Measurements from ENCODE around the gene OMP.

Gene OMP

DNA sequence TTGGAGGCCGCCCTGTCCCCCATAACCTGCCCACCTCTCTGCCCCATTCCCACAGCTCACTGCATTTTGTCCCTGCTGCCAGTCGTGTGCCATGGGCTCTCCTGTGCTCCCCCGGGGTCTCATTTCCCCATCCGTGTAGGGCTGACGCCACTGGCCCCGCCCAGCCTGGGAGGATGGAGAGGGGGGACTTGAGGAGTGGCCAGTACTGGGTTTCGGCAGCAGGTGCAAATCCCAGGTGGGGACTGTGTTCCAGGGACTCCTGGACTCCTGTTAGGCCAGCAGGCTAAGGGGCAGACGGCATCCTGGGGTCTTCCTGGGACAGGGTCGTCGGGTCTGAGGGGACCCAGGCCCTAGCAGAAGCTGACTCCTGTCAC is 24.2 kb downstream of the OMP start:
- Histone ChIP-seq H3K4me1 (ENCODE audit: control insufficient read depth in 1 of 2, insufficient read depth in 2 of 2, low read length in 2 of 2) (peaks cover 5 to 9% of the 10 kb centered on the region in 2 donors), H3K36me3 (ENCODE audit: control insufficient read depth in 1 of 2, insufficient read depth in 2 of 2, low read length in 2 of 2) (peaks cover 3 to 22% of the 10 kb centered on the region in 2 donors), H3K27me3 (ENCODE audit: low read depth, low read length) (no peaks in the 10 kb centered on the region), H3K9me3 (ENCODE audit: control insufficient read depth in 1 of 2, low read length in 2 of 2) (no peaks in the 10 kb centered on the region), H3K4me3 (ENCODE audit: low read depth in 1 of 2, low read length in 2 of 2) (peak overlapping the region; percentile 57 to 64), H3K27ac (ENCODE audit: low read length) (no peak overlapping the region)

DNA sequence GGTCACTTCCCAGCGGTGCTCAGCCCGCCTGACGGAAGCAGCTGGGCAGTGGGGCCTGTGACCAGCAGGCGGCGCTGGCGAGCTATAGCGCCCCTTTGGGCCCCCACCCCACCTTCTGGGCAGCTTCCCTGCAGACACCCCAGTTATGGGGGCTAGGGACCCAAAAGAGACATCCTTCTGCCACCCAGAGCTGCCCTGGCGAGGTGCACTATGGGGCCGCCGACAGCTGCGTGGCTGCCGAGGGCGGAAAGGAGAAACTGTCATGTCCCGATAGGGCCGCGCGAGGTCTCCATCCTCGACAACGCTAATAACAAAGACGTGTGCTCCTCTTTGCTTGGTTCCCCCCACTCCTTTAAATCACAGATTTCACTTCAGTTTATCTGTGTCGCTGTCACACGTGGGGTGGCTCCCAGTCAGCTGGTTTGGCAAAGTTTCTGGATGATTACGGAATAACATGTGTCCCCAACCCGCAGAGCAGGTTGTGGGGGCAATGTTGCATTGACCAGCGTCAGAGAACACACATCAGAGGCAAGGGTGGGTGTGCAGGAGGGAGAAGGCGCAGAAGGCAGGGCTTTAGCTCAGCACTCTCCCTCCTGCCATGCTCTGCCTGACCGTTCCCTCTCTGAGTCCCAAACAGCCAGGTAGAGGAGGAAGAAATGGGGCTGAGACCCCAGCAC is 24.7 kb downstream of the OMP start:
- no peak overlapping the region for H3K27ac ChIP-seq (ENCODE audit: low read length)
- H3K27me3 ChIP-seq (ENCODE audit: low read depth, low read length), result no peaks in the 10 kb centered on the region
- peak overlapping the region; percentile 57 to 64 for H3K4me3 ChIP-seq (ENCODE audit: low read depth in 1 of 2, low read length in 2 of 2)
- peaks cover 5 to 9% of the 10 kb centered on the region in 2 donors for H3K4me1 ChIP-seq (ENCODE audit: control insufficient read depth in 1 of 2, insufficient read depth in 2 of 2, low read length in 2 of 2)
- H3K36me3 ChIP-seq (ENCODE audit: control insufficient read depth in 1 of 2, insufficient read depth in 2 of 2, low read length in 2 of 2), result peaks cover 0 to 20% of the 10 kb centered on the region in 2 donors
- no peaks in the 10 kb centered on the region for H3K9me3 ChIP-seq (ENCODE audit: control insufficient read depth in 1 of 2, low read length in 2 of 2)

DNA sequence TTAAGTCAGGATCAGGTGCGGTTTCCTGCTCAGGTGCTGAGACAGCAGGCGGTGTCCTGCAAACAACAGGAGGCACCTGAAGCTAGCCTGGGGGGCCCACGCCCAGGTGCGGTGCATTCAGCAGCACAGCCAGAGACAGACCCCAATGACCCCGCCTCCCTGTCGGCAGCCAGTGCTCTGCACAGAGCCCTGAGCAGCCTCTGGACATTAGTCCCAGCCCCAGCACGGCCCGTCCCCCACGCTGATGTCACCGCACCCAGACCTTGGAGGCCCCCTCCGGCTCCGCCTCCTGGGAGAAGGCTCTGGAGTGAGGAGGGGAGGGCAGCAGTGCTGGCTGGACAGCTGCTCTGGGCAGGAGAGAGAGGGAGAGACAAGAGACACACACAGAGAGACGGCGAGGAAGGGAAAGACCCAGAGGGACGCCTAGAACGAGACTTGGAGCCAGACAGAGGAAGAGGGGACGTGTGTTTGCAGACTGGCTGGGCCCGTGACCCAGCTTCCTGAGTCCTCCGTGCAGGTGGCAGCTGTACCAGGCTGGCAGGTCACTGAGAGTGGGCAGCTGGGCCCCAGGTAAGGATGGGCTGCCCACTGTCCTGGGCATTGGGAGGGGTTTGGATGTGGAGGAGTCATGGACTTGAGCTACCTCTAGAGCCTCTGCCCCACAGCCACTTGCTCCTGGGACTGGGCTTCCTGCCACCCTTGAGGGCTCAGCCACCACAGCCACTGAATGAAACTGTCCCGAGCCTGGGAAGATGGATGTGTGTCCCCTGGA is 25.5 kb downstream of the OMP start, which contains the start of gene MYO7A:
Gene MYO7A, plus strand, starts transcription at position 327 of the 772 bp plus-strand sequence. CDS start 2,389 bp downstream, outside the sequence.
- H3K27ac ChIP-seq (ENCODE audit: low read length), result no peak within 1 kb of the TSS
- H3K36me3 ChIP-seq (ENCODE audit: control insufficient read depth in 1 of 2, insufficient read depth in 2 of 2, low read length in 2 of 2), result peaks cover 0 to 13% of the 10 kb centered on the region in 2 donors
- no peaks in the 10 kb centered on the region for H3K27me3 ChIP-seq (ENCODE audit: low read depth, low read length)
- H3K4me3 ChIP-seq (ENCODE audit: low read depth in 1 of 2, low read length in 2 of 2), result peak within 1 kb of the TSS; percentile 57 to 64
- H3K9me3 ChIP-seq (ENCODE audit: control insufficient read depth in 1 of 2, low read length in 2 of 2), result no peaks in the 10 kb centered on the region
- H3K4me1 ChIP-seq (ENCODE audit: control insufficient read depth in 1 of 2, insufficient read depth in 2 of 2, low read length in 2 of 2), result peaks cover 5 to 9% of the 10 kb centered on the region in 2 donors

DNA sequence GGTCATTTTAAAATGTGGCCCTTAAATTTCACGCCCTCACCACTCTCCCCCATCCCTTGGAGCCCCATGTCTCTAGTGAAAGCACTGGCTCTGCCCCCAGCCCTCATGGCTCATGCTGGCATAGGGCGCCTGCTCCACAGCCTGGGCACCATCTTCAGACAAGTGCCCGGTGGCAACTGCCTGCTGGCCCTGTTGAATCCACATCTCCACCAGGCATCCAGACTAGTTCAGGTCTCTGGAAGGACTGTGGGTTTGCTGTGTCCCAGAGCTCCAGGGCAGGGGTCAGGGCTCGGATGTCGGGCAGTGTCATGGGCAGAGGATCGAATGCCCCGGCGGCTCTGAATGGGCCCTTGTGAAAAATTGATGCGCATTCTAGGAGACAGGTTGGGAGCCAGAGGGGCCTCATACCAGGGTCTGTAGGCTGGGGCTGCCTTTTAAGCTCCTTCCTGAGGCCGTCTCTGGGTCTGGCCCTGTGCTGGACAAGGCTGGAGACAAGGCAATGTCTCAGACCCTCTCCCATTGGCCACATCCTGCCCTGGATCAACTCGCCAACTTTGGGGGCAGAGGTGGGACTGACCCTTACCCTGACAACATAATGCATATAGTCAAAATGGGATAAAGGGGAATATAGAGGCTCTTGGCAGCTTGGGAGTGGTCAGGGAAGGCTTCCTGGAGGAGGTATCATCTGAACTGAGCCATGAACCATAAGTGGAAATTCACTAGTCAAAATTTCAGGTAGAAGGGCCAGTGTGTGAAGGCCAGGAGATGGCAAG is 26.6 kb downstream of the OMP start:
- H3K4me3 ChIP-seq (ENCODE audit: low read depth in 1 of 2, low read length in 2 of 2), result no peak overlapping the region
- H3K36me3 ChIP-seq (ENCODE audit: control insufficient read depth in 1 of 2, insufficient read depth in 2 of 2, low read length in 2 of 2), result peaks cover 0 to 1% of the 10 kb centered on the region in 2 donors
- no peaks in the 10 kb centered on the region for H3K9me3 ChIP-seq (ENCODE audit: control insufficient read depth in 1 of 2, low read length in 2 of 2)
- no peak overlapping the region for H3K27ac ChIP-seq (ENCODE audit: low read length)
- no peaks in the 10 kb centered on the region for H3K27me3 ChIP-seq (ENCODE audit: low read depth, low read length)
- peaks cover 5 to 9% of the 10 kb centered on the region in 2 donors for H3K4me1 ChIP-seq (ENCODE audit: control insufficient read depth in 1 of 2, insufficient read depth in 2 of 2, low read length in 2 of 2)

DNA sequence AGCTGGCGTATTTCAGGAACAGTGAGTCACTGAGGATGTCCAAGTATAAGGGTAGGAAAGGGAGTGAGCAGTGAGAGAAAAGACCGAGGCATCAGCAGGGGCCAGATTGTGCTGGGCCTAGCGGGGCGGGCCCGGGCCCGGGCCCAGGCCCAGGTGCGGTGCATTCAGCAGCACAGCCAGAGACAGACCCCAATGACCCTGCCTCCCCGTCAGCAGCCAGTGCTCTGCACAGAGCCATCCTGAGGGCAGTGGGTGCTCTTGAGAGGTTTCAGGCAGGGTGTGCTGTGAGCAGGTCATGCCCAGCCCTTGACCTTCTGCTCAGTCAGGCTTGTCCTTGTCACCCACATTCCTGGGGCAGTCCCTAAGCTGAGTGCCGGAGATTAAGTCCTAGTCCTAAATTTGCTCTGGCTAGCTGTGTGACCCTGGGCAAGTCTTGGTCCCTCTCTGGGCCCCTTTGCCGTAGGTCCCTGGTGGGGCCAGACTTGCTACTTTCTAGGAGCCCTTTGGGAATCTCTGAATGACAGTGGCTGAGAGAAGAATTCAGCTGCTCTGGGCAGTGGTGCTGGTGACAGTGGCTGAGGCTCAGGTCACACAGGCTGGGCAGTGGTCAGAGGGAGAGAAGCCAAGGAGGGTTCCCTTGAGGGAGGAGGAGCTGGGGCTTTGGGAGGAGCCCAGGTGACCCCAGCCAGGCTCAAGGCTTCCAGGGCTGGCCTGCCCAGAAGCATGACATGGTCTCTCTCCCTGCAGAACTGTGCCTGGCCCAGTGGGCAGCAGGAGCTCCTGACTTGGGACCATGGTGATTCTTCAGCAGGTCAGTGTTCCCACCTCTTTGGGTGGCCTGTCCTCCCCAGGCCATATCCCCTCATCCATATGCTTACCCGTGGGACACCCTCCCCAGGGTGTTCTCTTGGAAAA is 27.5 kb downstream of the OMP start:
- no peaks in the 10 kb centered on the region for H3K27me3 ChIP-seq (ENCODE audit: low read depth, low read length)
- no peak overlapping the region for H3K4me3 ChIP-seq (ENCODE audit: low read depth in 1 of 2, low read length in 2 of 2)
- H3K36me3 ChIP-seq (ENCODE audit: control insufficient read depth in 1 of 2, insufficient read depth in 2 of 2, low read length in 2 of 2), result no peaks in the 10 kb centered on the region
- H3K9me3 ChIP-seq (ENCODE audit: control insufficient read depth in 1 of 2, low read length in 2 of 2), result no peaks in the 10 kb centered on the region
- peaks cover 5 to 9% of the 10 kb centered on the region in 2 donors for H3K4me1 ChIP-seq (ENCODE audit: control insufficient read depth in 1 of 2, insufficient read depth in 2 of 2, low read length in 2 of 2)
- no peak overlapping the region for H3K27ac ChIP-seq (ENCODE audit: low read length)

DNA sequence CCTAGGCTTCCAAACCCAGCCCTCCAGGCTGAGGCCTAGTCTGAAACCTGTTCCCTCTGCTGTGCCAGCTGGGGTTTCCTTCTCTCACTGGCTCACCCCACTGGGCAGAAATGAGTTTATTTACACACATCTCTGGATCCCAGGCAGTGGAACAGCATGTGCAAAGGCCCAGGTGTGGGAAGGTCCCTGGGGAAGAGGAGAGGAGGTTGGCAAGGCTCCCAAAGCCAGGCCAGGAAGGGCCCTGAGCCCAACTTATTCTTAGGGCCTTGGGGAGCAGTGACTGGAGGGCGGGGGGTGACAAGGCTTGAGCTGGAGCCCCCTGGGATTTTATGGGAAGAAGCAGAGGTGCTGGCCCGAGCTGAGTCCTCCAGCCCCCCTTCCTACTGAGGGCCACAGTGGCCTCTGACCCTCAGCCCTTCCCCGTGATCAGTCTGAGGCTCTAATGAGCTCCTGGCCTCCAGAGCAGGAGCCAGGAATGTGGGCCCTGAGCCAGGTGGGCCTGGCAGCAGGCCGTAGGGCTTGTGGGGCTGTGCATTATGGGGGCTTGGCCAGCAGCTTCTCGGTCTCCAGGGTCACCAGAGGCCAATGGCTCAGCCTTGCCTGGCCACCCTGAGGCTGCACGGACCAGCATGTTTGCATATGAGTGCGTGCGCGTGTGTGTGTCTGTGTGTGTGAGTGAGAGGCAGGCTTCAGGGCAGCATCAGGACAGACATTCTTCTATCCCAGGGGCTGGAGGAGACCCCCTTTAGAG is 28.3 kb downstream of the OMP start:
- Histone ChIP-seq H3K27ac (ENCODE audit: low read length) (no peak overlapping the region), H3K4me1 (ENCODE audit: control insufficient read depth in 1 of 2, insufficient read depth in 2 of 2, low read length in 2 of 2) (peaks cover 5 to 9% of the 10 kb centered on the region in 2 donors), H3K36me3 (ENCODE audit: control insufficient read depth in 1 of 2, insufficient read depth in 2 of 2, low read length in 2 of 2) (no peaks in the 10 kb centered on the region), H3K4me3 (ENCODE audit: low read depth in 1 of 2, low read length in 2 of 2) (no peak overlapping the region), H3K27me3 (ENCODE audit: low read depth, low read length) (no peaks in the 10 kb centered on the region), H3K9me3 (ENCODE audit: control insufficient read depth in 1 of 2, low read length in 2 of 2) (no peaks in the 10 kb centered on the region)

DNA sequence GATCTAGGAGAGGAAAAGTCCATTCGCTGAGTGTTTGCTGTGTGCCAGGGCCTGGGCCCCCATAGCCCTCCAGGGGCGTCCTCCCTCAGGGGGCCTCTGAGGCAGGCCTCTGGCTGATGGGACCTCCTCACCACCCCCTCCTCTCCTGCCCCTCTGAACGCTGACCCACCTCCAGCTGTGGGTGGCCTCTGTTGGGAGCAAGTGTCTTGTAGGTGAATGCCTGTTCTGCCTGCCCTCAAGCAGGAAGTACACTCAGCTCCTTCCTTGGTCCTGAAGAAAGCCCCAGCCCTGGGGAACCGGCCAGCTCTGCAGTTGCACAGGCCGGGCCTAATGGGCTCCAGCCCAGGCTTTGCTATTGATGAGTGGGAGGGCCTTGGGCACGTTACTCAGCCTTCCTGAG is 28.9 kb downstream of the OMP start:
- Histone ChIP-seq H3K27ac (ENCODE audit: low read length) (no peak overlapping the region), H3K36me3 (ENCODE audit: control insufficient read depth in 1 of 2, insufficient read depth in 2 of 2, low read length in 2 of 2) (no peaks in the 10 kb centered on the region), H3K27me3 (ENCODE audit: low read depth, low read length) (no peaks in the 10 kb centered on the region), H3K4me3 (ENCODE audit: low read depth in 1 of 2, low read length in 2 of 2) (no peak overlapping the region), H3K9me3 (ENCODE audit: control insufficient read depth in 1 of 2, low read length in 2 of 2) (no peaks in the 10 kb centered on the region), H3K4me1 (ENCODE audit: control insufficient read depth in 1 of 2, insufficient read depth in 2 of 2, low read length in 2 of 2) (peaks cover 5 to 9% of the 10 kb centered on the region in 2 donors)

DNA sequence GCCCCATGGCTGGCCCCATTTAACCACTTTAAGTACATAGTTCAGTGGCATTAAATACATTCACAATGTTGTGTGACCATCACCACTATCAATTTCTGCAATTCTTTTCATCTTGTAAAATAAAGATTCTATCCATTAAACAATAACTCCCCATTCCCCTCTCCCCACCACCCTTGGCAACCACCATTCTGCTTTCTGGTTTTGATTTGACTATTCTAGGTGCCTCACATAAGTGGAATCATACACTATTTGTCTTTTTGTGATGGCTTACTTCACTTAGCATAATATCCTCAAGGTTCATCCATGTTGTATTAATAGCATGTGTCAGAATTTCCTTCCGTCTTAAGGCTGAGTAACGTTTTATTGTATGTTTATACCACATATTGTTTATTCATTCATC is 32.4 kb downstream of the OMP start:
- H3K27ac ChIP-seq (ENCODE audit: low read length), result no peak overlapping the region
- H3K27me3 ChIP-seq (ENCODE audit: low read depth, low read length), result no peaks in the 10 kb centered on the region
- no peak overlapping the region for H3K4me3 ChIP-seq (ENCODE audit: low read depth in 1 of 2, low read length in 2 of 2)
- H3K36me3 ChIP-seq (ENCODE audit: control insufficient read depth in 1 of 2, insufficient read depth in 2 of 2, low read length in 2 of 2), result no peaks in the 10 kb centered on the region
- H3K9me3 ChIP-seq (ENCODE audit: control insufficient read depth in 1 of 2, low read length in 2 of 2), result no peaks in the 10 kb centered on the region
- H3K4me1 ChIP-seq (ENCODE audit: control insufficient read depth in 1 of 2, insufficient read depth in 2 of 2, low read length in 2 of 2), result no peaks in the 10 kb centered on the region

DNA sequence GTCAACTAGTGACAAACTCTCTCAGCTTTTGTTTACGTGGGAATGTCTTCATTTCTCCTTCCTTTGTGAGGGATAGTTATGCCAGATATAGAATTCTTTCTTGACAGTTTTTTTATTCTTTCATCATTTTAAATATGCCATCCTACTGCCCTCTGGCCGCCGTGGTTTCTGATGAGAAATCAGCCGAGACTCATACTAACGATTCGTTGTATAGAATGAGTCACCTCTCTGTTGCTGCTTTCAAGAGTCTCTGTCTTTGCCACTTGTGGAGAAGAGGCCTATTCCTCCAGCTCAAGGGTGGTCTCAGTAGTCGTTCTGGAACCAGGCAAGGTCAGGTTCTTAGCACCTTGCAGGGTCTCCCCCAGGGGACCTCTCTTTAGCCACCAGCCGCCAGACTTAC is 33.4 kb downstream of the OMP start:
- Histone ChIP-seq H3K4me1 (ENCODE audit: control insufficient read depth in 1 of 2, insufficient read depth in 2 of 2, low read length in 2 of 2) (no peaks in the 10 kb centered on the region), H3K9me3 (ENCODE audit: control insufficient read depth in 1 of 2, low read length in 2 of 2) (no peaks in the 10 kb centered on the region), H3K27ac (ENCODE audit: low read length) (no peak overlapping the region), H3K36me3 (ENCODE audit: control insufficient read depth in 1 of 2, insufficient read depth in 2 of 2, low read length in 2 of 2) (no peaks in the 10 kb centered on the region), H3K27me3 (ENCODE audit: low read depth, low read length) (no peaks in the 10 kb centered on the region), H3K4me3 (ENCODE audit: low read depth in 1 of 2, low read length in 2 of 2) (no peak overlapping the region)

DNA sequence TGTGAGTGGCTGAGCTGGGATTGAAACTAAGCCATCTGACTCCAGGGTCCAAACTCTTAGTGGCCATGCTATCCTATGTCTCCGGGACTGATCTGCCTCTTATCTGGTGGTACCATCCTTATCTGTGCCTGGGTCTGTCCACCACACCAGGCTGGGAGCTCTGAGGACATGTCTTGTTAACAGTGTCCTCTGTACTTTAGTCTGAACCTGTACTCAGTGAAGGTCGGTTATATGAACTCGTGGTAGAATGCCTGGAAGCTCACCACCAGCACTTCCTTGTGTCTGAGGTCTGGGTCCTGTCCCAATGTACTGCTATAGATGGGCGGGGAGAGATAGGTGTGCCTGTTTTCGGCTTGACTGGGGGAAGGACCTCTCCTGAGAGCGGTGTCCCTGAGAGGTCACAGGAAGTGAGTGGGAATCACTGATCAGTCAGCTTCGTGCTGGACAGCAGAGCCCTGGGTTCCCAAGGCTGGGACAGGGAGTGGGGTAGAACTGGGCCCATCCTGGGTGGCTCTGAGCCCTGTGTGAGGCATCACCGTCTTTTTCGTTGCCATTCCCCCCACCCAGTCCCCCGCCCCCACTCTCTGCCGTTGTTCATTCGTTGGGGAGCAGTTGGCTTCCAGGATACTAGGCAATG is 34.3 kb downstream of the OMP start:
- Histone ChIP-seq H3K36me3 (ENCODE audit: control insufficient read depth in 1 of 2, insufficient read depth in 2 of 2, low read length in 2 of 2) (no peaks in the 10 kb centered on the region), H3K9me3 (ENCODE audit: control insufficient read depth in 1 of 2, low read length in 2 of 2) (no peaks in the 10 kb centered on the region), H3K27ac (ENCODE audit: low read length) (no peak overlapping the region), H3K4me3 (ENCODE audit: low read depth in 1 of 2, low read length in 2 of 2) (no peak overlapping the region), H3K27me3 (ENCODE audit: low read depth, low read length) (no peaks in the 10 kb centered on the region), H3K4me1 (ENCODE audit: control insufficient read depth in 1 of 2, insufficient read depth in 2 of 2, low read length in 2 of 2) (no peaks in the 10 kb centered on the region)
